EH (cell line): ENCODE measurements around the gene PRLH.
"Not testable (repeated sequence)": the region's sequence is repeated elsewhere in the genome, so short reads cannot be mapped to it uniquely, and the experiment has no call there.

ENCODE experiments used
- DNase-seq: peaks from one replicate; pipeline ENCODE4 v3.0.0-alpha.2; 2015; ENCODE audit warnings: low read depth

Gene PRLH

DNA sequence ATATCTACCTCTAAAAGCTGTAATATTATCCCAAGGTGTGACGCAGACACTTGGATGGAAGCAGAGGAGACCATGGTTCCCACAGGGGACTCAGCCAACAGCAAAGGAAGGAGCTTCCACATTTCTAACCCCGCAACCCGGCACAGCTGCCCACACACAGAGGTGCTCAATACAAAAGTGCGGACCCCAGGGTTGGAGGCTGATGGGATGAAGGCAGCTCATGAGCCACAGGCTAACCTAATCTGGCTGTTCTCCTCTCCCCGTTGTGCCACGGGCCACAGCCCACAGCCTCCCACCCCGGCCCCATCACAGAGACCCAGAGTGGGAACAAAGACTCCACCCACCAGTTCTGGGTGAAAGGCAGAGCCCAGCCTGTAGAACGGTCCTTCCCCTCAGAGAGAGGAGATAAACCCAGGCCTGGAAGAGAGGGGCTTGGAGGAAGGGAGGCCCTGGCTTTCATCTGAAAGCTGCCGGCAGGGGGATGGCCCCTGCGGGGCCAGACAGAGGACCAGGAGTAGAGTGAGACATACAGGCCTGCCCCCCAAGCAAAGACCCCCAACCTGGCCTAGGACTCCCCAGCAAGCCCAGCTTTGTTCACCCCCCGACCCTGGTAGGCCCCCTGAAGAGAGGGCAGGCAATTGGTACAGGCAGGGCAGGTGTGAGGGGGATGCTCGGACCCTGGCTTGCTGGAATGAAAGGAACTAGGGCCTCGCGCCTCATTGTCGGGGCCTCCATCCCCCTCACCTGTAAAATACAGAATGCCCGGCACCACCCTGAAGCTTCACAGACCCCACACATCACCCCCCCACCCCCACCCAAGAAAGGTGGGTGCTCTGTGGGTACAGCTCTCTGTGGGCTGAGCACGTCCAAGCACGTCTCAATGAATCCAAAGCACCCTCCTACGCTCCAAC, 17.3 kb downstream of the PRLH start:
- DNase-seq, result no peak

DNA sequence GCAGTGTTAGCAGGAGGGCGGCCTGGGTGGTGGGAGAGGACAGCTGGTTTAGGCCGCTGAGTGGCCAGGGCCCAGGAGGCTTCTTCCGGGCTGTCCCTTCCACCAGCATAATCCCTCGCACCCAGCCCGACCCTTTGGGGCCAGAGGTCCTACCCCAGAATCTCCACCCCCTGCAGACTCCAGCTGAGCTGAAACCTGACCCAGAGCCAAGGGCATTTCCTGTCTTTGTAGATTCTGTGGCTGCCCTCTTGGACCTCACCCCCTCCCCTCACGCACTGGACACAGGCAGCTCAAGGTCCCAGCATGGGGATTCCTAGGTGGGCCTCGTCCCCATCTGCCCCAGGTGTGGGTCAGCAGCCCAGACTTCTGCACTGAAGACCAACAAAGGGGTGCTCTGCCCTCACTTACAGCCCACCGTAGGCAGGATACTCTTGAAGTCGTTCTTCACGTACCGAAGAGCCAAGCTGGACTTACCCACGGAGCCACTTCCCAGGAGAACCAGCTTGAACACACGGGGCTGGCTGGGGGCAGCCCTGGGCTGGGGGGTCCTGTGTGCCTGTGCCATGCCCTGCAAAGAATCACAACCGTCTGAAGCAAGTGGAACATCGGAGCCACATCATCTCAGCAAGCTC, 19.3 kb downstream of the PRLH start:
- no peak for DNase-seq

DNA sequence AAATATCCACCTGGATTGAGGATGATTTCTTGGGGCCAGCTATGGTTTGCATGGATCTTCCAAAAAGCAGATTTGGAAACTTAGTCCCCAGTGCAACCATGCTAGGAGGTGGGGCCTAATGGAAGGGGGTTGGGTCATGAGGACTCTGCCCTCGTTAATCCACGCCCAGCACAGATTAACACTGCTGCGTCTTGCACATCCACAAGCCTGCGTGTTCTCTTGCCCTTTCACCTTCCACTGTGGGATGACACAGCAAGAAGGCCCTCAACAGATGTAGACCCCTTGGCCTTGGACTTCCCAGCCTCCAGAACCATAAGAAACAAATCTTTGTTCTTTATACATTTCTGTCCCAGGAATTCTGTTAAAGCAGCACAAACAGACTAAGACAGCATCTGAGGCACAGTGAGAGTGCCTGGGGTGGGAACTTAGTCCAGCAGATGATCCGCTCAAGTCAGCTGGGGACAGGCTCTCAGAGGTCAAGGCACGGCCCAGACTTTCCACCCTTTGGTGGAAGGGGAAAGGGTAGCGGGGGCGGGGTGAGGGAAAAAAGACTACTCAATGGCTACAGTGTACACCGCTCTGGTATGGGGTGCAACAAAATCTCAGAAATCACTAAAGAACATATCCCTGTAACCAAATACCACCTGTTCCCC, 21.8 kb downstream of the PRLH start:
- no peak for DNase-seq

DNA sequence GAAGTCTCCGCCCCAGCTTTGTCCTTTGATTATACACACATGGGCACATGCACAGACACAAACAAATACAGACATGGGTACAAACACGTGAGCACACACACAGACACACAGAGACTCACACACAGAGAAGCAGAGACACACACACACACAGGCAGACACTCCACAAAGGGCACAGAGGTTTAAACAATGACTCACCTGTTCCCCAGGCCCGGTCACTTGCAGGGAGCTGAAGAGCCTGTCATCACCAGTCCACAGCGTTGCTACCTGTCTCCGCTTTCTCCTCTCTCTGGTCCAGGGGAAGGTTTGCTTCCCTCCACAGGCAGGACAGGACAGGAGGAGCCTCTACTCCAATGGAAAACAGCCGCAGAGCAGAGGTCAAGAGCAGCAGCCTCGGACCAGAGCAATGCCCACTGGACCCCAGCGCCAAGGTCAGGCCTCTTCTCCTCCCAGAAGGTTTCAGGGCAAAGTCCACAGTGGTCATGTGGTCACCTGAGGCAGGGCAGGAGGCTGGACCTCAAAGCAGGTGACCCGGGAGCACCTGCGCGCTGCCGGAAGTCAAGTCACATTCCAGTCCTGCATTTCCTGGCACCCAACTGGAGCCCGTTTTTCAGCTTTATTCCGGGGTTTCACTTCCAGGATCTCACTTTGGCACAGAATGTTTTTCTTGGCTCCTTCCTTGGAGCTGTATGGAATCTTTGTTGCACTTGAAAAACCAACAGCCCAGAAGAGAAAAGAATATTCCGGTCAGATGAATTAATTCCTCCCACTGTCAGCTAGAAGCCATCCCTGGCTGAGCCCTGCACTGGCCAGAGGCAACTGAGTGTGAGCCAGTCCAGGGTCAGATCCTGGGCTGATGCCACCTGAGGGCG, 24.1 kb downstream of the PRLH start, which contains the start of gene RAB17:
Gene RAB17 (minus strand): TSS at position 463 of the 869 bp plus-strand sequence. CDS start 4,580 bp downstream, outside the sequence.
- DNase-seq, result peak; percentile 62

DNA sequence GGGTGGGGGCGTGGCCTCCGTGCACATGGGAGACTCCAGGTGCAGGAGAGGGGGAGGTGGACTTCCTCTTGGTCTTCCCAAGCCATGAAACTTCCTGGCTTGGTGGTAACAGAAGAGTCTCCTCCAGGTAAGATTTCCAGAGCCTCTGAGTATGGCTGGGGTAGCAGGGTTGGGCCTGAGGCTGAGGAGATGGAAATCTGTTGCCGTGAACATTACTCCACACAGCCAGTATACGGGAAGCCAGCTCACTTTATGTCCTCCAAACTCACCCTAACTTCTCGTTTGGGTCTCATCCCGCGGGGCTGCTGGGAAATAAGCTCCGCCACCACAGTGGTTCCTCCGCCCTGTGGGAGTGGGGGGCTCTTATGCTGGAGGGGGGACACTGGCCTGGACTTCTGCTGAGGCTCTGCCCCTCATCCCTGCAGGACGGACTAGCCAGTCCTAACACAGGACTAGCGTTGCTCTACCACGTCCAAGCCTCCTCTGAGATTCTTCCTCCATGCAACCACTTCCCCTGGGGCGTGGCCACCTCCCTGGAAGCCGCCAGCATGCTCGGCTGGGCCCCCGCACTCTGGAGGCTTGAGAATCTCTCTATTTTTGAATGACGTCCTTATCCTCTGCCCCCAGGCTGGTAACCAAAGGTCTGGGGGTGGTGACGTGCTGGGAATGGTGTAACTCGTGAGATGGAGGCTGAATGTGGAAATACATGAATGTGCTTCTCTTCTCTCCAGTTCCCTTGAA, 24.9 kb downstream of the PRLH start:
- no peak for DNase-seq

DNA sequence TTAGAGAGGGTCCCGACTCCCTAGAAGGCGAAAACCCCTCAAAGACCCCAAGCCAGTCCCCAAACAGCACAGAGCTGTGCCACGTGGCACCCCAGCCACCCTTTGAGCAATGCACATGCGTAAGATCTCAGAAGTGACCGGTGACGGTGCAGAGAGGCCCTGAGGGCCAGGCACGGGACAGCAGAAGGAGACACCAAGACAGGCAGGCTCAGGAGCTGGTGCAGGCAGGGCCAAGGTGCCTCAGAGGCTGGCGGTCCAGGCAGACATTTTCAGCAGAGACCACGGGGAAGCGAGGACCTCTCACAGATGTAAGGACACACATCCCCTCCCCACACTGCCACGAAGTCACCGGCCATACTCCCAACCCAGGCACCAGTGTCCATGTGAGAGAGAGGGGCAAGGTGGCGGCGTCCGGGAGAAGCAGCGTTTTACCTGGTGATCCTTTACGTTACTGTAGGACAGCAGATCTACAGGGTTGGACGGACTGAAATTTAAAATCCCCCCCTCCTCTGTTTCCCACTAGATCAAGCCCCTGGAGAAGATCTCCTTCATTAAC, 26.1 kb downstream of the PRLH start:
- no peak for DNase-seq

DNA sequence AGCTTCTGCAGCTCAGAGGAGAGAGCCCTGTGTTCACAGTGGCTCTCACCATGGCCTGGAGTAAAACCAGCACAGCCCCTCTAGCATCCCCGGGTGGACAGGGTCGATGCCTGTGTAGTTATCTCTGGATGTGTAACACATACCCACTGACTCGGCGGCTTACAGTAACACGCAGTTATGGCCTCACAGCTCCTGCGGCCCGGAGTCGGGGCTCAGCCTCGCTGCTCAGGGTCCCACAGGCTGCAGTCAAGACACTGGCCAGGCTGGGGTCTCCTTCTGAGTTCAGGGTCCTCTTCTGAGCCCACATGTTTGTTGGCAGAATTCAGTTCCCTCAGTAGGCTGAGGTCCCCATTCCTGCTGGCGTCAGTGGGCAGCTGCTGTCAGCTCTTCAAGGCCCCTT, 26.7 kb downstream of the PRLH start:
- no peak for DNase-seq

DNA sequence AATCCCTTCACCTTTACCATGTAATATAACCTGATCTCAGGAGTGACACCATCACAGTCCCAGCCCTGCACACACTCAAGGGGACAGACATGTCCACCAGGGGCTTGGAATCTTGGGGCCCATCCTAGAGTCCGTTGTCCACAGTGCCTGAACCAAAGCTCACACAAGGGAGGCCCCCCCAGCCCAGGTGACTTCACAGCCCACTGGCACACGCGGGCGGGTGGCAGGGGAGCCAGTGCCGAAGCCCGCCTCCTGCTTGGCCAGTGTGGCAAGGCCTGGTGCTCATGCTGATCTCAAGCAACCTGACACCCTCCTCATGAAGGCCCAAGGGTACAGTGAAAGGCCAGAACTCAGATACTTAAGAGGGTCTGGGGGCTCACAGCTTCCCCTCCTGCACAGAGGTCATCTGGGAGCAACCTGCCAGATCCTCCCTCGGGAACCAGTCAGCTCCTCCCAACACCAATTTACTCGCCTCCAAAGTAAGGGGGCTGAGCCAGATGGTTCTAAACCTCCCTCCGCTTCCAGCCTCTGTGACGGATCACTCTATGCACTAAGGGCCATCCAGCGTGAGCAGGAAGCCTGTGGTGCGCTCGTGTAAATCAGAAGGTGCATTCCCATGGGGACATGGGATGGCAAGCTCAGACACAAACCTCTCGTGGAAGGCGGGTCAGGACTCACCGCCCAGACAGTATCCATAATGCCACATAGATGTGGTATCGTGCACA, 27.4 kb downstream of the PRLH start:
- no peak for DNase-seq

DNA sequence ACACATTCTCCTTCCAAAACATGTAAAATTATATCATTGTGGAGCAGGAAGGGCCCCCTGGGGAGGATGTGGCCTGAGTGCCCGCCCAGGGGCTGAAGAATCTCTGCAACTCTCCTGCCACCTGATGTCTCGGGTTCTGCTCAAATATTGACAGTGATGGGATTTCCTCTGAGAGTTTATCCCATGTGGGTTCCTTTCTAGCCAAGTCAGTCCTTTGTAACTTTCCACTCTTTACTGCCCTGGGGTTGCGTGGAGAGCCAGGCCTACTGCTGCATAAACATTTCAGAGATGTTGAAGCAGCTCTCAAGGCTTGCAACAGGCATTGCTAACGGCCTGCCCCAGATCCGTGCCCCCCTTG, 28.1 kb downstream of the PRLH start:
- DNase-seq, result no peak

DNA sequence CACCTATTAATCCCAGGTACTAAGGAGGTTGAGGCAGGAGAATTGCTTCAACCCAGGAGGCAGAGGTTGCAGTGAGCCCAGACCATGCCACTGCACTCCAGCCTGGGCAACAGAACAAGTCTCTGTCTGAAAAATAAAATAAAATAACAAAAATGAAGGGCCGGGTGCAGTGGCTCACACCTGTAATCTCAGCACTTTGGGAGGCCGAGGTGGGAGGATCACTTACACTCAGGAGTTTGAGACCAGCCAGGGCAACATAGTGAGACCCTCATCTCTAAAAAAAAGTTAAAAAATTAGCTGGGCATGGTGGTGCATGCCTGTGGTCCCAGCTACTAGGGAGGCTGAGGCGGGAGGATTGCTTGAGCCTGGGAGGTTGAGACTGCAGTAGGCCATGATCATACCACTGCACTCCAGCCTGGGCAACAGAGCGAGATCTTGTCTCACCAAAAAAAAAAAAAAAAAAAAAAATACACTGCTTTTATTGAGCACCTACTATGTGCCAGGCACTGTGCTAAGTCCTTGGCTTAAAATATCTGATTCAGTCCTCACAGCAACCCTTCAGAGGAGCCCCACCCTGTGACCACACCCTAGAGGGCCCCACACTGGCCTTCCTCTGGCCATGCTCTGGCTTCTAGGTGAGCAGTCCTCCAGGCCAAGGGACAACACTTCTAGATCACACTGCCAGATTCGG, 29.6 kb downstream of the PRLH start:
- DNase-seq, result not testable (repeated sequence)

DNA sequence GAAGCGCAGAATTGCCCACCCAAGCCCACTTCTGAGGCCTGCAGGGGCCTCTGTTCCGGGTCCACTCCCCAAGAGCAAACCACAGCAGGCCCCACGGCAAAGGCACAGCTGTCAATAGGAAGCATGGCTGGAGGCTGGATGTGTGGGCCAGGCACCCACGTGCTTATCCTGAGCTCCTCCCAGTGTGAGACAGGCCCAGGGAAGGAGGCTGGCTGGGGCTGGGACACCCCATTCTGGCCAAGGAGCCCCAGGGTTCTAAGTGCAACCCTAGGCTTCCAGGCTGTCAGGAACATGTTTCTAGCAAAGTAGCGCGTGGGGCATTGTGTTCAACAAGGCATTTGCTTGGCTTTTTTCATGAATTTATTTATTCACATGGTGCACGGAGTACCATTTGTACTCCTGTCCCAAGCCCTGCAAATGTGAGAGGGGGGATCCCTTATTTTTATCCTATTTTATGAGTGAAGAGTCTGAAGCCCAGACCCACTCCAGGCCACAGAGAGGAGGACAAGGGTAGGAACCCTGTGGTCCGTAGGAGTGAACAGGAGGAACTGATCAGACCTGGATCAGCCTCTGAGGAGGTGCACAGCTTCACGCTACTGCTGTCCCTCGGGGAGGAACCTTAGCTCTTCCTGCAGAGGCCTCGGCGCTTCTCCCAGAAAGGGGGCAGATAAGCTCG, 30.3 kb downstream of the PRLH start:
- DNase-seq, result no peak

DNA sequence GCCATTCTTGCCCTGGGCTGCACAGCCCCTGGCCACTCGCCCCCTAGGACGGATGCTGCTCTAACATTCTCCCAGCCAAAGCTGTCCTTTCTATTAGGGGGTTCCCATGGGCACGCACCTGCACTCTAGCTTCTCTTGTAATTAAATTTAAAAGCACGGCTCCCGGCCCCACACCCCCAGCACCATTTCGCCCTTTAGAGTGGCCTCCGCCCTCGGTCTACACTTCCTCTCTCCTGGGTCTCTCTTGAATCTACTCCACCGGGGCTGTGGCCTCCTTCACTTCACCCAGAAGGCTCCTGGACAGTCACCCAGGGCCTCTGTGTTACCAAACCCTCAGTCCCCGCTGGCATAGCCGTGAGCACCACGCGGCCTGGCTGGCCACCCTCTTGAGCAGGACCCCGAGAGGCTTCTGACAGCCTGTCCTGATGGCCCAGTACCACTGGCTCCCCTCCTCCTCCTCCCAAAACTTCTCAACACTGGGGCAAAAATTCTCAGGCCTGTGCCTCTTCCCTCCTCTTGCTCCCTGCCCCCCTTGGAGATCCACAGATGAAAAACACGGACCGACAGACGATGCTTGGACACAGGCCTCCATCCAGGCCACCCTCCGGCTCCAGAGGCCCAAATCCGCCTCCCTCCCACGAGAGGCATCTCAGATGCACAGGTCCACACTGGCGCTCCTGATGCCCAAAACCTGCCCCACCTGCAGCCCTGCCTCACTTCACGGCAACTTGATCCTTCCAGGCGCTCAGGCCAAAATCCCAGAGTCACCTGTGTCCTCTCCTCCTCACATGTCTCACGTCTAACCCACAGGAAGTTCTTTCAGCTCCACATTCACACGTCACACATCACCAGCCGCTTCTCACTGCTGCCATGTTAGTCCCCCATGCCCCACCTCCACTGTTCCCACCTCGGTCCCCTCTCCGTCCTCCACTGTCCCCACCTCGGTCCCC, 31.1 kb downstream of the PRLH start:
- no peak for DNase-seq

DNA sequence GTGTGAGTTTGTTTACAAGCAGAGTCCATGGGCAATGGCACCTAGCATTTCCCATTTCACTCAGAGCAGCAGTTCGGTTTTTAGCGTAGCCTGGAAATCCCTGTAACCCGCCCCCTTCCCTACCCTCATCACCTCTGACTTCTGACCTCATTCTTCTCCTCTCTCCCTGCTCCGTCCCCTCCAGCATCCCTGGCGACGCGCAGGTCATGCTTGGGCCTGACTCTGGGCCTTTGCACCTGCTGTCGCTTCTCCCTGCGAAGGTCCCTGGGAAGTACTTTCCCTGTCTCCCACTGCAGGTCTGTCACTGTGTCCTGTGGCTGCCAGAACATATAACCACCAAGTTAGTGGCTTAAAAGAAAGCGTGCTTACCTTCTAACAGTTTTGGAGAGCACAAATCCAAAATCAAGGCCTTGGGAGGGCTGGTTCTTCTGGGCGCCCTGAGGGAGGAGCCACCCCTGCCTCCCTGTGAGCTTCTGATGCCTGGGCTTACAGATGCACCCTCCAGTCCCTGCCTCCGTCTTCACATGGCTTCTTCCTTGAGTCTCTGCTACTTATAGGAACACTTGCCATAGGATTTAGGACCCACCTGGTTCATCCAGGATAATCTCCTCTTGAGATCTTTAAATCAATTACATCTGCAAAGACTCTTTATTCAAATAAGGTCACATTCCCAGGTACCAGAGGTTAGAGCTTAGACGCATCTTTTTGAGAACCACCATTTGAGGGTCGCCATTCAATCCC, 32.3 kb downstream of the PRLH start:
- DNase-seq, result no peak

DNA sequence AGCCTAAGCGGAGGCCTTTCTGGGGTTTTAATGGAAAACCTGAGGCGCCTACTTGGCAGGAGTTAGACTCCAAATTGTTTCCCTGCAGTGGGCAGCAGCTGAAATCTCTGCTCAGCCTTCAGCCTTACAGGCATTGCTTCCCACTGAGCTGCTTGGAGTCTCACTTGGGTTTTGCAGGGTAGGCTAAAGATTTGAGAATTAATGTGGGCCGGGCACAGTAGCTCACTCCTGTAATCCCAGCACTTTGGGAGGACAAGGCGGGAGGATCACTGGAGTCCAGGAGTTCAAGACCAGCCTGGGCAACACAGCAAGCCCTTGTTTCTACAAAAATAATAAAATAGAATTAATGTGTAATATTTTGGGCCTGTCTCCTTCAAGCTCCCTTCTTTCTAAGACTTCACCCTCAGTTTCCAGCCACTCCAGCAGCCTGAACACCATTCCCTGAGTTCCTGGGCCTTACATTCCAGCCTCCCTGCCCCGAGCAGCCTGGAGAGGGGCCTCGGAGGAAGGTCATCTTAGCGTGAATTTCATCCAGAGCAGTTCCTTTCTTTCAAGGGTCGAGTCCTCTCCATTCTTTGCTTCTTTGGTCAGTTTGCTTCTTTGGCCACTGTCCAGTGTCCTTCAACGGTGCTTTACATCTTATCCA, 33.2 kb downstream of the PRLH start:
- DNase-seq, result no peak

DNA sequence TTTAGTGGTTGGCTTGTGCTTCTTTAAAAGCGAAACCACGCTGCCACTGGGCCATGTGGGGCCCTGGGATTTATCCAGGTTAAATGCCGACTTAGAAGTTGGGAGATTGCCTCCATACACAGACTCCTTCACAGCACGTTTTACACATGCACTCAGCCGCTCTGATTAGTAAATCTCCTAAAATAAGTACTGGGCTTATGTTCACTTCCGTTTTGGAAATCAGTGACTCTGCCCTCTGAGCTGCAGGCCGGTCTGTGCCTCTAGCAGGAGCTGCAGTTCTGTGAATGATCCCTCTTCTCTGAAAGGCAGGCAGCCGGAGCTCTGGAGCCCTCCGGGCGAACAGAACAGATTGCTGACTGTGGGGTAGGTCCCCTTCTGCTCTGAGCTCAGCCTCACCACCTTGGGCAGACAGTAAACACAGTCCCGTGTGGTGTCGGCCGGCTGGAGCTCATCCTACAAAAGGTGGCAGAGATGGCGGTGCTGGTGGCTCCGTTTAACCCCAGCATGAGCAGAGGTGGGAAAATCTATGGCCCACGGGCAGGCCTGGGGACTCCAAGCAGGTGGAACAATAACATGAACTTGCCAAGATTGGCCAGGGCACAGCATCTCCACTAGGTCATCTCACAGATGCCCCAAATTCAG, 34.0 kb downstream of the PRLH start:
- peak; percentile 80 for DNase-seq

DNA sequence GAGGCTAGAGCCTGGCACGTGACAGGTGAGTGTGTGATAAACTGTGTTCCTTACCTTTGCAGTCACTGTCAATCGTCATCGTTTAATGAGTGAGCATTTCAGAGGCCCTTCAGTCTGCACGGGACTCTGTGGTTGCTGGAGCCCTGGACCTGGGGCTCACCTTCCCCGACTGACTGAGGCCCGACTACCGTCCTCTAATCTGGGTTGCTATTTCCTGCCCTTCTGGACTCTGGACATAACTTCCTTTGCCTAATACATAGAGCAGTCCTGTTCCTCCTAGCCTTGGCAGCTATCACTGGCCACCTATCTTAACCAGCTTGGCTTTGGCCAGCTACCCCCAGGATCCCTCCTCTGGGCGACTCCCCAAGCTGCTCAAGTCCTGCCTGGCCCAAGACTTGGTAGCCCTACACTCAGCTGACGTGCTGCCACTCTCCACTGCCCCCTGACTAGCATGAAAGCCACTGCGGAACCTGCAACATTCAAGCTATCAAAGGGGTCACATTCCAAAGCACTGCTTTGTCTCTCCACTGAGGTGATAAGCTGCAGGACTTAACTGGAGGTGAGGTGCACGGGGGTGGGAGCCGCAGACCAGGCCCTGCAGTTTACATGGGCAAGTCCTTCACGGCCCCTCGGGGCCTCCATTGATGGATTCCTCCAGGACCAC, 35.2 kb downstream of the PRLH start:
- no peak for DNase-seq
